Skeletal muscle satellite cell (primary cell): Measurements from ENCODE around the gene AKR7A2.

ENCODE experiments used
- H3K27me3 ChIP-seq: 2 replicates; pipeline ENCODE4 v1.7.0; 2013; ENCODE audit warnings: low read length; ENCODE audit not compliant: control insufficient read depth, insufficient read depth
- H3K36me3 ChIP-seq: 2 replicates; pipeline ENCODE4 v1.7.0; 2013; ENCODE audit warnings: mild to moderate bottlenecking, control low read depth, low read length; ENCODE audit not compliant: insufficient read depth
- H3K4me1 ChIP-seq: 2 replicates; pipeline ENCODE4 v1.7.0; 2013; ENCODE audit warnings: low read length; ENCODE audit not compliant: control insufficient read depth, insufficient read depth
- H3K4me2 ChIP-seq: 2 replicates; pipeline ENCODE4 v1.7.0; 2013; ENCODE audit warnings: mild to moderate bottlenecking, low read length
- H3K4me3 ChIP-seq: 2 replicates; pipeline ENCODE4 v1.7.0; 2013; ENCODE audit warnings: low read length
- H3K9ac ChIP-seq: 2 replicates; pipeline ENCODE4 v1.7.0; 2013; ENCODE audit warnings: mild to moderate bottlenecking, low read depth, low read length, moderate library complexity
- H3K9me3 ChIP-seq: replicated peaks from 2 replicates; pipeline ENCODE4 v1.7.0; 2013; ENCODE audit warnings: mild to moderate bottlenecking, control low read depth, low read length

Gene AKR7A2

GRCh38 chr1:19351873-19352272 lies 39.9 kb upstream of the AKR7A2 start:
- H3K4me3 ChIP-seq, result no peak overlapping the region
- H3K4me2 ChIP-seq, result no peak overlapping the region
- H3K36me3 ChIP-seq, result peaks cover 76% of the 10 kb centered on the region
- no peaks in the 10 kb centered on the region for H3K4me1 ChIP-seq
- H3K27me3 ChIP-seq, result no peaks in the 10 kb centered on the region
- H3K9me3 ChIP-seq, result no peaks in the 10 kb centered on the region
- no peak overlapping the region for H3K9ac ChIP-seq

- Histone ChIP-seq H3K27me3 (no peaks in the 10 kb centered on the region), H3K9ac (no peak overlapping the region), H3K36me3 (peaks cover 65% of the 10 kb centered on the region), H3K4me3 (no peak overlapping the region), H3K4me2 (no peak overlapping the region), H3K9me3 (no peaks in the 10 kb centered on the region), H3K4me1 (no peaks in the 10 kb centered on the region)
Measured at GRCh38 chr1:19350566-19350965, 38.6 kb upstream of the AKR7A2 start.

GRCh38 chr1:19349999-19350398 lies 38.1 kb upstream of the AKR7A2 start:
- H3K27me3 ChIP-seq, result no peaks in the 10 kb centered on the region
- H3K36me3 ChIP-seq, result peaks cover 65% of the 10 kb centered on the region
- no peaks in the 10 kb centered on the region for H3K4me1 ChIP-seq
- H3K9ac ChIP-seq, result no peak overlapping the region
- no peak overlapping the region for H3K4me2 ChIP-seq
- no peak overlapping the region for H3K4me3 ChIP-seq
- H3K9me3 ChIP-seq, result no peaks in the 10 kb centered on the region

- no peak overlapping the region for H3K4me3 ChIP-seq
- no peaks in the 10 kb centered on the region for H3K27me3 ChIP-seq
- no peak overlapping the region for H3K4me2 ChIP-seq
- no peaks in the 10 kb centered on the region for H3K9me3 ChIP-seq
- no peak overlapping the region for H3K9ac ChIP-seq
- H3K36me3 ChIP-seq, result peaks cover 64% of the 10 kb centered on the region
- no peaks in the 10 kb centered on the region for H3K4me1 ChIP-seq
Measured at GRCh38 chr1:19348441-19349198, 36.7 kb upstream of the AKR7A2 start.

GRCh38 chr1:19347533-19348172 lies 35.7 kb upstream of the AKR7A2 start:
- Histone ChIP-seq H3K4me3 (no peak overlapping the region), H3K36me3 (peaks cover 64% of the 10 kb centered on the region), H3K4me1 (no peaks in the 10 kb centered on the region), H3K9ac (no peak overlapping the region), H3K4me2 (no peak overlapping the region), H3K9me3 (no peaks in the 10 kb centered on the region), H3K27me3 (no peaks in the 10 kb centered on the region)

- H3K36me3 ChIP-seq, result peaks cover 65% of the 10 kb centered on the region
- no peaks in the 10 kb centered on the region for H3K4me1 ChIP-seq
- no peak overlapping the region for H3K4me3 ChIP-seq
- H3K9ac ChIP-seq, result no peak overlapping the region
- H3K27me3 ChIP-seq, result no peaks in the 10 kb centered on the region
- H3K9me3 ChIP-seq, result no peaks in the 10 kb centered on the region
- no peak overlapping the region for H3K4me2 ChIP-seq
Measured at GRCh38 chr1:19346026-19346425, 34.1 kb upstream of the AKR7A2 start.

- Histone ChIP-seq H3K9me3 (no peaks in the 10 kb centered on the region), H3K27me3 (no peaks in the 10 kb centered on the region), H3K36me3 (peaks cover 71% of the 10 kb centered on the region), H3K4me1 (no peaks in the 10 kb centered on the region), H3K9ac (no peak overlapping the region), H3K4me3 (no peak overlapping the region), H3K4me2 (no peak overlapping the region)
Measured at GRCh38 chr1:19345391-19345790, 33.4 kb upstream of the AKR7A2 start.

- no peaks in the 10 kb centered on the region for H3K27me3 ChIP-seq
- peaks cover 72% of the 10 kb centered on the region for H3K36me3 ChIP-seq
- H3K9ac ChIP-seq, result no peak overlapping the region
- H3K4me3 ChIP-seq, result no peak overlapping the region
- no peaks in the 10 kb centered on the region for H3K9me3 ChIP-seq
- no peak overlapping the region for H3K4me2 ChIP-seq
- no peaks in the 10 kb centered on the region for H3K4me1 ChIP-seq
Measured at GRCh38 chr1:19344831-19345230, 32.9 kb upstream of the AKR7A2 start.

GRCh38 chr1:19344372-19344810 lies 32.4 kb upstream of the AKR7A2 start:
- Histone ChIP-seq H3K9ac (no peak overlapping the region), H3K27me3 (no peaks in the 10 kb centered on the region), H3K4me2 (no peak overlapping the region), H3K36me3 (peaks cover 73% of the 10 kb centered on the region), H3K9me3 (no peaks in the 10 kb centered on the region), H3K4me1 (no peaks in the 10 kb centered on the region), H3K4me3 (no peak overlapping the region)

GRCh38 chr1:19343617-19344350 lies 31.8 kb upstream of the AKR7A2 start:
- Histone ChIP-seq H3K4me3 (no peak overlapping the region), H3K4me1 (no peaks in the 10 kb centered on the region), H3K36me3 (peaks cover 71% of the 10 kb centered on the region), H3K27me3 (no peaks in the 10 kb centered on the region), H3K9me3 (no peaks in the 10 kb centered on the region), H3K4me2 (no peak overlapping the region), H3K9ac (no peak overlapping the region)

- H3K27me3 ChIP-seq, result no peaks in the 10 kb centered on the region
- no peak overlapping the region for H3K9ac ChIP-seq
- no peak overlapping the region for H3K4me3 ChIP-seq
- no peak overlapping the region for H3K4me2 ChIP-seq
- no peaks in the 10 kb centered on the region for H3K9me3 ChIP-seq
- peaks cover 73% of the 10 kb centered on the region for H3K36me3 ChIP-seq
- H3K4me1 ChIP-seq, result no peaks in the 10 kb centered on the region
Measured at GRCh38 chr1:19342894-19343616, 31.1 kb upstream of the AKR7A2 start.
